Loucy (cell line): ENCODE results near the gene TMEM9.

Source experiments
- H2AFZ ChIP-seq: fragments of 200-600 bp; sonication (generic); 2 replicates; pipeline ENCODE4 v1.6.0; 2016; ENCODE audit warnings: antibody characterized with exemption, mild to moderate bottlenecking, low read length, moderate library complexity
- H3F3A ChIP-seq: fragments of 200-600 bp; 2 replicates; pipeline ENCODE4 v1.6.0; 2016; ENCODE audit warnings: antibody characterized with exemption, low read depth, mild to moderate bottlenecking
- H3K27me3 ChIP-seq: fragments of 200-600 bp; sonication (generic); 2 replicates; pipeline ENCODE4 v1.6.1; 2014; ENCODE audit warnings: low read length, mild to moderate bottlenecking; ENCODE audit not compliant: insufficient read depth, poor library complexity, severe bottlenecking
- H3K36me3 ChIP-seq: fragments of 200-600 bp; sonication (generic); 2 replicates; pipeline ENCODE4 v1.6.1; 2016; ENCODE audit warnings: low read length; ENCODE audit not compliant: insufficient read depth
- H3K4me1 ChIP-seq: fragments of 200-600 bp; sonication (generic); 2 replicates; pipeline ENCODE4 v1.5.1; 2014; ENCODE audit warnings: low read length, mild to moderate bottlenecking; ENCODE audit not compliant: insufficient read depth, poor library complexity, severe bottlenecking
- H3K4me2 ChIP-seq: fragments of 200-600 bp; sonication (generic); 2 replicates; pipeline ENCODE4 v1.6.0; 2014; ENCODE audit warnings: antibody characterized with exemption, low read length, low read depth, mild to moderate bottlenecking; ENCODE audit not compliant: poor library complexity, severe bottlenecking
- H3K4me3 ChIP-seq: fragments of 200-600 bp; sonication (generic); 2 replicates; pipeline ENCODE4 v1.5.1; 2014; ENCODE audit warnings: low read length, mild to moderate bottlenecking, mixed read lengths; ENCODE audit not compliant: poor library complexity, severe bottlenecking
- H3K79me2 ChIP-seq: fragments of 200-600 bp; sonication (generic); 2 replicates; pipeline ENCODE4 v1.6.1; 2014; ENCODE audit warnings: low read length; ENCODE audit not compliant: insufficient read depth
- H3K9ac ChIP-seq: fragments of 200-600 bp; sonication (generic); 2 replicates; pipeline ENCODE4 v1.6.0; 2014; ENCODE audit warnings: mild to moderate bottlenecking, low read depth, low read length, moderate library complexity; ENCODE audit not compliant: poor library complexity, severe bottlenecking
- H3K9me2 ChIP-seq: fragments of 200-600 bp; sonication (generic); replicated peaks from 2 replicates; pipeline ENCODE4 v1.6.1; 2016; ENCODE audit warnings: low read depth, low read length, mixed read lengths
- H3K9me3 ChIP-seq: fragments of 200-600 bp; sonication (generic); 2 replicates; pipeline ENCODE4 v1.6.1; 2014; ENCODE audit warnings: mild to moderate bottlenecking, antibody characterized with exemption, low read length, low read depth; ENCODE audit not compliant: insufficient read depth
- H4K20me1 ChIP-seq: fragments of 200-600 bp; sonication (generic); 2 replicates; pipeline ENCODE4 v1.6.0; 2014; ENCODE audit warnings: antibody characterized with exemption, low read length, mild to moderate bottlenecking; ENCODE audit not compliant: insufficient read depth, poor library complexity, severe bottlenecking
- CTCF ChIP-seq: fragments of 200-600 bp; sonication (generic); conservative IDR thresholded peaks from 2 replicates; pipeline ENCODE4 v1.5.1; 2014; ENCODE audit warnings: mild to moderate bottlenecking, antibody characterized with exemption, low read length
- EZH2phosphoT487 ChIP-seq: fragments of 200-600 bp; IDR thresholded peaks from 2 replicates; pipeline ENCODE4 v1.6.1; 2018; ENCODE audit warnings: antibody characterized with exemption, mild to moderate bottlenecking, moderate library complexity, borderline replicate concordance

Gene TMEM9

GRCh38 chr1:201092738-201093137 is 61.5 kb downstream of the TMEM9 start:
- no peaks in the 10 kb centered on the region for H3K79me2 ChIP-seq
- no peaks in the 10 kb centered on the region for H3K27me3 ChIP-seq
- H3F3A ChIP-seq = no peaks in the 10 kb centered on the region
- H2AFZ ChIP-seq = no peak overlapping the region
- H4K20me1 ChIP-seq = no peaks in the 10 kb centered on the region
- no peaks in the 10 kb centered on the region for H3K36me3 ChIP-seq
- no peak overlapping the region for H3K4me2 ChIP-seq
- H3K9ac ChIP-seq = no peak overlapping the region
- no peaks in the 10 kb centered on the region for H3K4me1 ChIP-seq
- H3K9me2 ChIP-seq = no peaks in the 10 kb centered on the region
- no peak overlapping the region for H3K4me3 ChIP-seq
- no peaks in the 10 kb centered on the region for H3K9me3 ChIP-seq
- TF ChIP-seq EZH2phosphoT487 (no peak), CTCF (no peak)

- H3K9me2 ChIP-seq = no peaks in the 10 kb centered on the region
- no peaks in the 10 kb centered on the region for H3K79me2 ChIP-seq
- no peak overlapping the region for H3K9ac ChIP-seq
- no peaks in the 10 kb centered on the region for H3K36me3 ChIP-seq
- no peaks in the 10 kb centered on the region for H3K4me1 ChIP-seq
- no peak overlapping the region for H3K4me3 ChIP-seq
- H3F3A ChIP-seq = no peaks in the 10 kb centered on the region
- no peaks in the 10 kb centered on the region for H3K27me3 ChIP-seq
- no peaks in the 10 kb centered on the region for H3K9me3 ChIP-seq
- H3K4me2 ChIP-seq = no peak overlapping the region
- TF ChIP-seq EZH2phosphoT487 (no peak), CTCF (no peak)
- no peak overlapping the region for H2AFZ ChIP-seq
- no peaks in the 10 kb centered on the region for H4K20me1 ChIP-seq
These were observed 63.0 kb downstream of the TMEM9 start for GRCh38 chr1:201091256-201091655.

- no peak for TF ChIP-seq CTCF
- no peak for TF ChIP-seq EZH2phosphoT487
- Histone ChIP-seq H3K36me3 (no peaks in the 10 kb centered on the region), H3K27me3 (no peaks in the 10 kb centered on the region), H2AFZ (no peak overlapping the region), H3K79me2 (no peaks in the 10 kb centered on the region), H3F3A (no peaks in the 10 kb centered on the region), H3K4me1 (no peaks in the 10 kb centered on the region), H3K4me2 (no peak overlapping the region), H3K9me3 (no peaks in the 10 kb centered on the region), H4K20me1 (no peaks in the 10 kb centered on the region), H3K9me2 (no peaks in the 10 kb centered on the region), H3K4me3 (no peak overlapping the region), H3K9ac (no peak overlapping the region)
These were observed 63.7 kb downstream of the TMEM9 start for GRCh38 chr1:201090541-201090940.
